ENCODE data around the gene LY6G6F.

Gene LY6G6F

GRCh38 chr6:31729979-31730630, 23.4 kb downstream of the LY6G6F start:
- Histone ChIP-seq H3K4me1 (ENCODE audit: insufficient read depth, low read length) (peaks cover 35% of the 10 kb centered on the region), H3K9ac (ENCODE audit: low read length) (peak overlapping the region; percentile 96), H3K27me3 (ENCODE audit: control insufficient read depth in 1 of 2, insufficient read depth in 2 of 2, low read length in 2 of 2) (no peaks in the 10 kb centered on the region), H3K27ac (ENCODE audit: low read depth, low read length) (peak overlapping the region; percentile 89), H3K9me3 (ENCODE audit: low read length) (no peaks in the 10 kb centered on the region), H3K36me3 (ENCODE audit: insufficient read depth, low read length) (peaks cover 51% of the 10 kb centered on the region), H3K4me3 (ENCODE audit: low read depth in 1 of 2, low read length in 2 of 2) (peak overlapping the region; percentile 76 to 91)

GRCh38 chr6:31730631-31731086, 24.0 kb downstream of the LY6G6F start:
- H3K27ac ChIP-seq (ENCODE audit: low read depth, low read length), result peak overlapping the region; percentile 89
- peak overlapping the region; percentile 54 for H3K9ac ChIP-seq (ENCODE audit: low read length)
- H3K4me3 ChIP-seq (ENCODE audit: low read depth in 1 of 2, low read length in 2 of 2), result no peak overlapping the region
- H3K9me3 ChIP-seq (ENCODE audit: low read length), result no peaks in the 10 kb centered on the region
- H3K27me3 ChIP-seq (ENCODE audit: control insufficient read depth in 1 of 2, insufficient read depth in 2 of 2, low read length in 2 of 2), result no peaks in the 10 kb centered on the region
- H3K36me3 ChIP-seq (ENCODE audit: insufficient read depth, low read length), result peaks cover 51% of the 10 kb centered on the region
- H3K4me1 ChIP-seq (ENCODE audit: insufficient read depth, low read length), result peaks cover 36% of the 10 kb centered on the region

- Histone ChIP-seq H3K36me3 (ENCODE audit: insufficient read depth, low read length) (peaks cover 38% of the 10 kb centered on the region), H3K4me3 (ENCODE audit: low read depth in 1 of 2, low read length in 2 of 2) (no peak overlapping the region), H3K27me3 (ENCODE audit: control insufficient read depth in 1 of 2, insufficient read depth in 2 of 2, low read length in 2 of 2) (no peaks in the 10 kb centered on the region), H3K9me3 (ENCODE audit: low read length) (no peaks in the 10 kb centered on the region), H3K4me1 (ENCODE audit: insufficient read depth, low read length) (peaks cover 42% of the 10 kb centered on the region), H3K9ac (ENCODE audit: low read length) (no peak overlapping the region), H3K27ac (ENCODE audit: low read depth, low read length) (no peak overlapping the region)
These were observed 25.4 kb downstream of the LY6G6F start for GRCh38 chr6:31732029-31732428.

GRCh38 chr6:31733734-31734133, 27.1 kb downstream of the LY6G6F start:
- H3K27ac ChIP-seq (ENCODE audit: low read depth, low read length), result no peak overlapping the region
- H3K27me3 ChIP-seq (ENCODE audit: control insufficient read depth in 1 of 2, insufficient read depth in 2 of 2, low read length in 2 of 2), result no peaks in the 10 kb centered on the region
- peaks cover 28% of the 10 kb centered on the region for H3K36me3 ChIP-seq (ENCODE audit: insufficient read depth, low read length)
- H3K4me3 ChIP-seq (ENCODE audit: low read depth in 1 of 2, low read length in 2 of 2), result no peak overlapping the region
- no peaks in the 10 kb centered on the region for H3K9me3 ChIP-seq (ENCODE audit: low read length)
- H3K9ac ChIP-seq (ENCODE audit: low read length), result no peak overlapping the region
- peaks cover 33% of the 10 kb centered on the region for H3K4me1 ChIP-seq (ENCODE audit: insufficient read depth, low read length)

- Histone ChIP-seq H3K9me3 (ENCODE audit: low read length) (no peaks in the 10 kb centered on the region), H3K4me3 (ENCODE audit: low read depth in 1 of 2, low read length in 2 of 2) (peak overlapping the region; percentile 83 to 95), H3K36me3 (ENCODE audit: insufficient read depth, low read length) (peaks cover 28% of the 10 kb centered on the region), H3K27me3 (ENCODE audit: control insufficient read depth in 1 of 2, insufficient read depth in 2 of 2, low read length in 2 of 2) (no peaks in the 10 kb centered on the region), H3K9ac (ENCODE audit: low read length) (peak overlapping the region; percentile 98), H3K4me1 (ENCODE audit: insufficient read depth, low read length) (peaks cover 36% of the 10 kb centered on the region), H3K27ac (ENCODE audit: low read depth, low read length) (peak overlapping the region; percentile 92)
These were observed 27.7 kb downstream of the LY6G6F start for GRCh38 chr6:31734247-31734820.

- Histone ChIP-seq H3K9me3 (ENCODE audit: low read length) (no peaks in the 10 kb centered on the region), H3K4me1 (ENCODE audit: insufficient read depth, low read length) (peaks cover 38% of the 10 kb centered on the region), H3K36me3 (ENCODE audit: insufficient read depth, low read length) (peaks cover 28% of the 10 kb centered on the region), H3K27me3 (ENCODE audit: control insufficient read depth in 1 of 2, insufficient read depth in 2 of 2, low read length in 2 of 2) (no peaks in the 10 kb centered on the region), H3K4me3 (ENCODE audit: low read depth in 1 of 2, low read length in 2 of 2) (peak overlapping the region; percentile 83 to 95), H3K27ac (ENCODE audit: low read depth, low read length) (peak overlapping the region; percentile 92), H3K9ac (ENCODE audit: low read length) (peak overlapping the region; percentile 98)
These were observed 28.2 kb downstream of the LY6G6F start for GRCh38 chr6:31734821-31735406.

GRCh38 chr6:31736021-31736767, 29.5 kb downstream of the LY6G6F start, which contains the start of gene CLIC1:
Gene CLIC1, minus strand, starts transcription at chr6:31736530. Its CDS starts 230 bp downstream, at chr6:31736300.
- peak within 1 kb of the TSS; percentile 83 to 95 for H3K4me3 ChIP-seq (ENCODE audit: low read depth in 1 of 2, low read length in 2 of 2)
- H3K36me3 ChIP-seq (ENCODE audit: insufficient read depth, low read length), result peaks cover 28% of the 10 kb centered on the region
- peak within 1 kb of the TSS; percentile 92 for H3K27ac ChIP-seq (ENCODE audit: low read depth, low read length)
- no peaks in the 10 kb centered on the region for H3K9me3 ChIP-seq (ENCODE audit: low read length)
- H3K4me1 ChIP-seq (ENCODE audit: insufficient read depth, low read length), result peaks cover 29% of the 10 kb centered on the region
- no peaks in the 10 kb centered on the region for H3K27me3 ChIP-seq (ENCODE audit: control insufficient read depth in 1 of 2, insufficient read depth in 2 of 2, low read length in 2 of 2)
- peak within 1 kb of the TSS; percentile 98 for H3K9ac ChIP-seq (ENCODE audit: low read length)

GRCh38 chr6:31736768-31737314, 30.2 kb downstream of the LY6G6F start:
- Histone ChIP-seq H3K9ac (ENCODE audit: low read length) (peak overlapping the region; percentile 98), H3K4me1 (ENCODE audit: insufficient read depth, low read length) (peaks cover 29% of the 10 kb centered on the region), H3K27me3 (ENCODE audit: control insufficient read depth in 1 of 2, insufficient read depth in 2 of 2, low read length in 2 of 2) (no peaks in the 10 kb centered on the region), H3K36me3 (ENCODE audit: insufficient read depth, low read length) (peaks cover 23% of the 10 kb centered on the region), H3K27ac (ENCODE audit: low read depth, low read length) (peak overlapping the region; percentile 92), H3K9me3 (ENCODE audit: low read length) (no peaks in the 10 kb centered on the region), H3K4me3 (ENCODE audit: low read depth in 1 of 2, low read length in 2 of 2) (peak overlapping the region; percentile 83 to 95)

GRCh38 chr6:31737315-31737990, 30.8 kb downstream of the LY6G6F start:
- Histone ChIP-seq H3K4me3 (ENCODE audit: low read depth in 1 of 2, low read length in 2 of 2) (no peak overlapping the region), H3K4me1 (ENCODE audit: insufficient read depth, low read length) (peaks cover 29% of the 10 kb centered on the region), H3K36me3 (ENCODE audit: insufficient read depth, low read length) (peaks cover 17% of the 10 kb centered on the region), H3K27me3 (ENCODE audit: control insufficient read depth in 1 of 2, insufficient read depth in 2 of 2, low read length in 2 of 2) (no peaks in the 10 kb centered on the region), H3K9me3 (ENCODE audit: low read length) (no peaks in the 10 kb centered on the region), H3K9ac (ENCODE audit: low read length) (no peak overlapping the region), H3K27ac (ENCODE audit: low read depth, low read length) (peak overlapping the region; percentile 25)

GRCh38 chr6:31737991-31738979, 31.6 kb downstream of the LY6G6F start:
- peak overlapping the region; percentile 25 for H3K27ac ChIP-seq (ENCODE audit: low read depth, low read length)
- no peaks in the 10 kb centered on the region for H3K27me3 ChIP-seq (ENCODE audit: control insufficient read depth in 1 of 2, insufficient read depth in 2 of 2, low read length in 2 of 2)
- H3K4me1 ChIP-seq (ENCODE audit: insufficient read depth, low read length), result peaks cover 29% of the 10 kb centered on the region
- H3K4me3 ChIP-seq (ENCODE audit: low read depth in 1 of 2, low read length in 2 of 2), result no peak overlapping the region
- no peaks in the 10 kb centered on the region for H3K9me3 ChIP-seq (ENCODE audit: low read length)
- H3K9ac ChIP-seq (ENCODE audit: low read length), result no peak overlapping the region
- H3K36me3 ChIP-seq (ENCODE audit: insufficient read depth, low read length), result peaks cover 11% of the 10 kb centered on the region

All from muscle layer of colon (tissue), 2 donors.